ENCODE data around the gene WDR62.

DNA sequence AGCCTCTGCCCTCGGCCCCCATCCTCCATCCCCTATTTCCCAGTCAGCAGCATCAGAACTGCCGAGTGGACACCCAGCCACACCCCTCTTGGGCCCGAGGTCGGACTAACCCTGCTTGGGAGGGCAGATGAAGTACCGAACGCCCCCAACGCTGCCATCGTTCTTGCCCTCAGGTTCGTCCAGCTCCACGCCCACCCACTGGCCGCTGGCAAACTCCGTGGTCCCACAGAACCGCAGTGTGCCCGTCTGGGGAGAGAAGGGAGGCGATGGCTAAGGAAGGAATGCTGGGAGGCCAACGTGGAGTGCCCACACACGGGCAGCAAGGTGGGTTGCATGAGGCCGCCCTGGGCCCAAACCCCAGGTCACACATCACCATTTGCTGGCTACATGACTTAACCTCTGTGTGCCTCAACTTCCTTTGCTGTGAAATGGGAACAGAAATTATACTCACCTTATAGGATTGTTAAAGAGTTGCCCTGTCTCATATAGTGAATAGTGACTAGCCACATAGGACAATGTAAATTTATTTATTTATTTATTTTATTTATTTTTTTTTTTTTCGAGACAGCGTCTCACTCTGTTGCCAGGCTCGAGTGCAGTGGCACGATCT is 35.5 kb upstream of the WDR62 start:
- no peak for TF ChIP-seq POLR2A (IDR thresholded peaks at IDR 0.05)
- TF ChIP-seq, protein P1, sequence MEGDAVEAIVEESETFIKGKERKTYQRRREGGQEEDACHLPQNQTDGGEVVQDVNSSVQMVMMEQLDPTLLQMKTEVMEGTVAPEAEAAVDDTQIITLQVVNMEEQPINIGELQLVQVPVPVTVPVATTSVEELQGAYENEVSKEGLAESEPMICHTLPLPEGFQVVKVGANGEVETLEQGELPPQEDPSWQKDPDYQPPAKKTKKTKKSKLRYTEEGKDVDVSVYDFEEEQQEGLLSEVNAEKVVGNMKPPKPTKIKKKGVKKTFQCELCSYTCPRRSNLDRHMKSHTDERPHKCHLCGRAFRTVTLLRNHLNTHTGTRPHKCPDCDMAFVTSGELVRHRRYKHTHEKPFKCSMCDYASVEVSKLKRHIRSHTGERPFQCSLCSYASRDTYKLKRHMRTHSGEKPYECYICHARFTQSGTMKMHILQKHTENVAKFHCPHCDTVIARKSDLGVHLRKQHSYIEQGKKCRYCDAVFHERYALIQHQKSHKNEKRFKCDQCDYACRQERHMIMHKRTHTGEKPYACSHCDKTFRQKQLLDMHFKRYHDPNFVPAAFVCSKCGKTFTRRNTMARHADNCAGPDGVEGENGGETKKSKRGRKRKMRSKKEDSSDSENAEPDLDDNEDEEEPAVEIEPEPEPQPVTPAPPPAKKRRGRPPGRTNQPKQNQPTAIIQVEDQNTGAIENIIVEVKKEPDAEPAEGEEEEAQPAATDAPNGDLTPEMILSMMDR (IDR thresholded peaks at IDR 0.05) = no peak

Measured in Peyer's patch (tissue), 4 donors.